ENCODE data around the gene ITGA2B.

DNA sequence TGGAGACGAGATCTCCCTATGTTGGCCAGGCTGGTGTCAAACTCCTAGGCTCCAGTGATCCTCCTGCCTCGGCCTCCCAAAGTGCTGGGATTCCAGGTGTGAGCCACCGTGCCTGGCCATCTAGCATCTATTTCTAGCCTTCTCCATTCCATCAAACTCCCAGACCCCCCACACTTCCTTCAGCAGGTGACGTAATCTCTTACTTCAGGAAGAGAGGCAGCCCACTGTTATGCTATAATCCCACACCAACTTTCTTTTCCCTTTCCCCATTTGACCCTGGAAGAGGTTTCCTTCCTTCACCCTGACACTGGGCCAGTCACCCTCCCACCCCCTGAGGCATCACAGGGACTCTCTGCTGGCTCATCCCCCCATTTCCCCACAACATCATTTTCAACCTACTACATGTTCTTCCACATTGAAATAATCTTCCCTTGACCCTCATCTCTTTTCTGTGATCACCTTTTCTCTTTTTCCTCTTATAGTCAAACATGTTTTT is 7.6 kb downstream of the ITGA2B start:
- TF ChIP-seq, protein P1, sequence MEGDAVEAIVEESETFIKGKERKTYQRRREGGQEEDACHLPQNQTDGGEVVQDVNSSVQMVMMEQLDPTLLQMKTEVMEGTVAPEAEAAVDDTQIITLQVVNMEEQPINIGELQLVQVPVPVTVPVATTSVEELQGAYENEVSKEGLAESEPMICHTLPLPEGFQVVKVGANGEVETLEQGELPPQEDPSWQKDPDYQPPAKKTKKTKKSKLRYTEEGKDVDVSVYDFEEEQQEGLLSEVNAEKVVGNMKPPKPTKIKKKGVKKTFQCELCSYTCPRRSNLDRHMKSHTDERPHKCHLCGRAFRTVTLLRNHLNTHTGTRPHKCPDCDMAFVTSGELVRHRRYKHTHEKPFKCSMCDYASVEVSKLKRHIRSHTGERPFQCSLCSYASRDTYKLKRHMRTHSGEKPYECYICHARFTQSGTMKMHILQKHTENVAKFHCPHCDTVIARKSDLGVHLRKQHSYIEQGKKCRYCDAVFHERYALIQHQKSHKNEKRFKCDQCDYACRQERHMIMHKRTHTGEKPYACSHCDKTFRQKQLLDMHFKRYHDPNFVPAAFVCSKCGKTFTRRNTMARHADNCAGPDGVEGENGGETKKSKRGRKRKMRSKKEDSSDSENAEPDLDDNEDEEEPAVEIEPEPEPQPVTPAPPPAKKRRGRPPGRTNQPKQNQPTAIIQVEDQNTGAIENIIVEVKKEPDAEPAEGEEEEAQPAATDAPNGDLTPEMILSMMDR (IDR thresholded peaks at IDR 0.05) = no peak
- TF ChIP-seq ZFX (IDR thresholded peaks at IDR 0.05; ENCODE audit: borderline replicate concordance) = no peak
